SK-N-SH (cell line): ENCODE measurements around the gene LRIG1. TPM values are rescaled to one million over a fixed set of nuclear protein-coding genes. Genes with fewer than 3 reads are reported as not detected.

Experiments used
- CTCF ChIA-PET: fragments of 300-600, 350-600 bp; formaldehyde crosslinking; extraction: SDS; loops from one replicate; lab custom pipeline; 2021; lab: Yijun Ruan, JAX
- POLR2A ChIA-PET: fragments of 350-600 bp; sonication (Branson Sonifier 250); formaldehyde crosslinking; extraction: SDS; loops from one replicate; lab custom pipeline; 2020; ENCODE audit warnings: antibody characterized with exemption, inconsistent platforms; lab: Yijun Ruan, JAX
- DNase-seq: peaks from one replicate; pipeline ENCODE4 v3.0.0; 2012
- H2AFZ ChIP-seq: fragments of 200-600 bp; sonication (generic); 2 replicates; pipeline ENCODE4 v1.8.1; 2016; ENCODE audit warnings: antibody characterized with exemption, mild to moderate bottlenecking, low read depth
- H3F3A ChIP-seq: fragments of 200-600 bp; sonication (generic); replicated peaks from 2 replicates; pipeline ENCODE3; 2016; ENCODE audit warnings: antibody characterized with exemption, mild to moderate bottlenecking; ENCODE audit not compliant: insufficient read depth
- H3K27ac ChIP-seq, 2 experiments: fragments of 200-500 bp in 1 of 2; fragments of 200-600 bp in 1 of 2; sonication (Bioruptor generic) in 1 of 2; sonication (generic), shearing (Covaris generic) in 1 of 2; 2 replicates each; pipeline versions ENCODE4 v1.5.1 to v1.6.1; 2014 to 2016; ENCODE audit warnings: low read depth in 2 of 2, inconsistent platforms in 1 of 2, low read length in 1 of 2, mild to moderate bottlenecking in 1 of 2, mixed read lengths in 1 of 2
- H3K27me3 ChIP-seq: fragments of 200-600 bp; sonication (generic), shearing (Covaris generic); 2 replicates; pipeline ENCODE4 v1.6.1; 2016; ENCODE audit warnings: mixed run types; ENCODE audit not compliant: insufficient read depth
- H3K36me3 ChIP-seq, 2 experiments: fragments of 200-500 bp in 1 of 2; fragments of 200-600 bp in 1 of 2; sonication (Bioruptor generic) in 1 of 2; sonication (generic) in 1 of 2; replicated peaks in 1 of 2; 2 replicates each; pipeline versions ENCODE3 to v1.5.1; 2014 to 2016; ENCODE audit warnings: low read length in 1 of 2, mild to moderate bottlenecking in 1 of 2; ENCODE audit not compliant: insufficient read depth in 2 of 2, control insufficient read depth in 1 of 2
- H3K4me1 ChIP-seq, 2 experiments: fragments of 200-500 bp in 1 of 2; fragments of 200-600 bp in 1 of 2; sonication (Bioruptor generic) in 1 of 2; sonication (generic), shearing (Covaris generic) in 1 of 2; 2 replicates each; pipeline versions ENCODE4 v1.5.1 to v1.6.1; 2014 to 2016; ENCODE audit warnings: low read depth in 1 of 2, low read length in 1 of 2, mixed run types in 1 of 2; ENCODE audit not compliant: insufficient read depth in 2 of 2, control insufficient read depth in 1 of 2
- H3K4me2 ChIP-seq: fragments of 200-600 bp; sonication (generic), shearing (Covaris generic); 2 replicates; pipeline ENCODE4 v1.6.1; 2017; ENCODE audit warnings: mixed run types
- H3K4me3 ChIP-seq, 2 experiments: fragments of 200-500 bp in 1 of 2; fragments of 200-600 bp in 1 of 2; sonication (Bioruptor generic) in 1 of 2; sonication (generic), shearing (Covaris generic) in 1 of 2; 2 replicates each; pipeline versions ENCODE4 v1.5.1 to v1.8.1; 2014 to 2016; ENCODE audit warnings: low read depth in 2 of 2, inconsistent platforms in 1 of 2, low read length in 1 of 2, mild to moderate bottlenecking in 1 of 2, mixed read lengths in 1 of 2, moderate library complexity in 1 of 2
- H3K79me2 ChIP-seq: fragments of 200-600 bp; sonication (generic); 2 replicates; pipeline ENCODE4 v1.8.1; 2017; ENCODE audit warnings: mild to moderate bottlenecking; ENCODE audit not compliant: insufficient read depth
- H3K9ac ChIP-seq: fragments of 200-600 bp; sonication (generic); 2 replicates; pipeline ENCODE4 v1.6.1; 2017; ENCODE audit warnings: mixed run types
- H3K9me2 ChIP-seq: fragments of 200-600 bp; sonication (generic); 2 replicates; pipeline ENCODE4 v1.6.1; 2017; ENCODE audit warnings: mixed run types
- H3K9me3 ChIP-seq: fragments of 200-600 bp; sonication (generic); 2 replicates; pipeline ENCODE4 v1.6.1; 2017; ENCODE audit warnings: mixed run types, mild to moderate bottlenecking, moderate library complexity
- H4K20me1 ChIP-seq: fragments of 200-600 bp; sonication (generic); 2 replicates; pipeline ENCODE4 v1.6.1; 2017; ENCODE audit warnings: mild to moderate bottlenecking, mixed run types; ENCODE audit not compliant: insufficient read depth
- EP300 ChIP-seq, 2 experiments: IDR thresholded peaks; 2 replicates each; pipeline versions ENCODE4 v1.4.0 to v1.6.1; 2012; ENCODE audit warnings: borderline replicate concordance in 1 of 2, low read depth in 1 of 2, low read length in 1 of 2
- FOSL2 ChIP-seq: IDR thresholded peaks from 2 replicates; pipeline ENCODE4 v1.4.0; 2012; ENCODE audit warnings: low read depth, mild to moderate bottlenecking, moderate library complexity, borderline replicate concordance
- FOXJ3 ChIP-seq: sonication (generic); formaldehyde crosslinking; IDR thresholded peaks from 2 replicates; pipeline ENCODE4 v1.5.1; 2020; ENCODE audit warnings: mild to moderate bottlenecking, missing genetic modification reagents
- FOXM1 ChIP-seq: IDR thresholded peaks from 2 replicates; pipeline ENCODE4 v1.4.0; 2012; ENCODE audit warnings: low read depth, mild to moderate bottlenecking
- GATA2 ChIP-seq: sonication (generic); formaldehyde crosslinking; IDR thresholded peaks from 2 replicates; pipeline ENCODE4 v1.5.0; 2020; ENCODE audit warnings: mild to moderate bottlenecking, missing genetic modification reagents
- MEF2A ChIP-seq: IDR thresholded peaks from 2 replicates; pipeline ENCODE4 v1.4.0; 2012; ENCODE audit warnings: low read depth, borderline replicate concordance
- MXI1 ChIP-seq: IDR thresholded peaks from 2 replicates; pipeline ENCODE4 v1.6.1; 2012; ENCODE audit warnings: mild to moderate bottlenecking, low read depth, low read length, improper control_type of control experiment
- NRF1 ChIP-seq: IDR thresholded peaks from 2 replicates; pipeline ENCODE4 v1.6.1; 2012; ENCODE audit warnings: low read depth, mild to moderate bottlenecking, low read length
- RAD21 ChIP-seq: IDR thresholded peaks from 2 replicates; pipeline ENCODE4 v1.6.1; 2012; ENCODE audit warnings: mild to moderate bottlenecking, low read length
- RFX5 ChIP-seq: IDR thresholded peaks from 2 replicates; pipeline ENCODE4 v1.6.1; 2012; ENCODE audit warnings: mild to moderate bottlenecking, improper control_type of control experiment, low read length
- RXRA ChIP-seq: IDR thresholded peaks from 2 replicates; pipeline ENCODE4 v1.4.0; 2012; ENCODE audit warnings: low read depth, mild to moderate bottlenecking, borderline replicate concordance
- TCF12 ChIP-seq: IDR thresholded peaks from 2 replicates; pipeline ENCODE4 v1.4.0; 2012
- TEAD4 ChIP-seq: IDR thresholded peaks from 2 replicates; pipeline ENCODE4 v1.4.0; 2012; ENCODE audit warnings: mild to moderate bottlenecking, borderline replicate concordance; ENCODE audit not compliant: insufficient read depth
- YY1 ChIP-seq: IDR thresholded peaks from 2 replicates; pipeline ENCODE4 v1.4.0; 2012; ENCODE audit warnings: low read depth, mild to moderate bottlenecking
- WGBS: methylation state at CpG from one replicate; pipeline ENCODE4 v1.1.6; 2017; ENCODE audit warnings: low lambda C conversion rate; 5-methylcytosine and 5-hydroxymethylcytosine counted together
- polyA plus RNA-seq, 3 experiments: library from polyadenylated mRNA; depleted of rRNA; stranded (reverse); fragments of >200 nt; gene quantifications; 2 replicates each; pipeline ENCODE4 v1.2.3, GENCODE V29; 2012
- TF ChIP-seq, protein P1 (sequence below): IDR thresholded peaks from 2 replicates; pipeline ENCODE4 v1.4.0; 2012; ENCODE audit warnings: low read depth, borderline replicate concordance
- TF ChIP-seq, protein P2 (sequence below): fragments of 150-350 bp; IDR thresholded peaks from 2 replicates; pipeline ENCODE4 v1.6.1; 2017; ENCODE audit warnings: antibody characterized with exemption, low read length, low read depth, borderline replicate concordance
- TF ChIP-seq, protein P3 (sequence below): IDR thresholded peaks from 2 replicates; pipeline ENCODE4 v1.4.0; 2012; ENCODE audit warnings: low read depth
- TF ChIP-seq, protein P4 (sequence below): IDR thresholded peaks from 2 replicates; pipeline ENCODE4 v1.4.0; 2012; ENCODE audit warnings: low read depth, borderline replicate concordance
- TF ChIP-seq, protein P5 (sequence below): IDR thresholded peaks from 2 replicates; pipeline ENCODE4 v1.6.1; 2012; ENCODE audit warnings: mild to moderate bottlenecking, low read depth, low read length, moderate library complexity
- TF ChIP-seq, protein P6 (sequence below): fragments of 150-350 bp; IDR thresholded peaks from 2 replicates; pipeline ENCODE4 v1.6.1; 2016; ENCODE audit warnings: mild to moderate bottlenecking, low read depth, low read length

Gene LRIG1
- polyA plus RNA-seq, 1 of the 3 experiments (the other 2 are of a cell fraction) = 1.7 TPM

DNA sequence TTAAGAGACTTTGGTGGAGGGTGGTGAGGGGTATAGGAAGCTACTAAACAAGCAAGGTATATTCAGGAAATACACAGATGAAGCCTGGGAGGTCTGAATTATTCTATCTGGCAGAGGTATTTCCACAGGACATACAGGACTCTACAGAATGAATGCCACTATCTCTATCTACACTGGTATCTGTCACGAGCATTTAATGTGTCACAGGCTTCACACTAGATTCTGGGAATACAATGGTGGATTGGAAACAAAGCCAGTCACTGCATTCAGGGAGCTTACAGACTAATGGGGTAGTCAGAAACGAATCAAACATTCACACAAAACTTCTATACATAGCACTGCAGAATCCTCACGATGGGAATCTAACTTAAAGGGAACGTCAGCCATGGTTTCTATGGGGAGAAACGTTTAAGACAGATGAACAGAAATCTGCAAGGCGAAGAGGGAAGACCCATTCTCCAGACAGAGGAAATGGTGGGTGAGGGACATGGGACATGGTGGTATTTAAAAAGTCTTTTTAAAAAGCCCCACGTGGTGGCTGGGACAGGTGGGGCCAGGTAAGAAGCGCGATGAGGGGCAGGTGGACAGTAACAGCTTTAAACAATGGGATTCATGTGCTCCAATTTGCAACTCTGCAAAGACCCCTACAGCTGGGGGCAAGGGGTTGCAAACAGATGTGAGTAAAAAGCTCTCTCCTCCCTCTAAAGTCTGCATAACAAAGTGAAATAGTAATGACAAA, 16.5 kb downstream of the LRIG1 start:
- Histone ChIP-seq H3K79me2 (no peaks in the 10 kb centered on the region), H3K9ac (no peak overlapping the region), H3K36me3 (no peaks in the 10 kb centered on the region), H2AFZ (no peak overlapping the region), H3K27me3 (no peaks in the 10 kb centered on the region), H3K4me2 (no peak overlapping the region), H3F3A (no peaks in the 10 kb centered on the region), H3K9me3 (no peaks in the 10 kb centered on the region), H3K4me1 (peaks cover 0 to 9% of the 10 kb centered on the region in 2 experiments; a peak in 2 of 4 replicates), H3K27ac (no peak overlapping the region), H3K9me2 (no peaks in the 10 kb centered on the region), H3K4me3 (no peak overlapping the region), H4K20me1 (no peaks in the 10 kb centered on the region)
- ChIA-PET POLR2A (no interaction called here), CTCF (interaction anchor here (0.9 kb wide), 1 partner anchor 76 kb away, joined by 3 read pairs; no protein-coding TSS in a partner anchor)
- no peak for DNase-seq
- TF ChIP-seq TEAD4 (no peak), NRF1 (no peak), MEF2A (no peak), EP300 (IDR thresholded peaks at IDR 0.05; ENCODE audit: borderline replicate concordance in 1 of 2, low read depth in 1 of 2, low read length in 1 of 2) (no peak), RFX5 (no peak), FOXM1 (no peak), TCF12 (no peak), FOXJ3 (CRISPR knock-in tag) (no peak), RAD21 (no peak), GATA2 (CRISPR knock-in tag) (no peak), RXRA (no peak), MXI1 (no peak), FOSL2 (no peak), YY1 (no peak)
- TF ChIP-seq, protein P1, sequence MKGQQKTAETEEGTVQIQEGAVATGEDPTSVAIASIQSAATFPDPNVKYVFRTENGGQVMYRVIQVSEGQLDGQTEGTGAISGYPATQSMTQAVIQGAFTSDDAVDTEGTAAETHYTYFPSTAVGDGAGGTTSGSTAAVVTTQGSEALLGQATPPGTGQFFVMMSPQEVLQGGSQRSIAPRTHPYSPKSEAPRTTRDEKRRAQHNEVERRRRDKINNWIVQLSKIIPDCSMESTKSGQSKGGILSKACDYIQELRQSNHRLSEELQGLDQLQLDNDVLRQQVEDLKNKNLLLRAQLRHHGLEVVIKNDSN = no peak
- TF ChIP-seq, protein P2, sequence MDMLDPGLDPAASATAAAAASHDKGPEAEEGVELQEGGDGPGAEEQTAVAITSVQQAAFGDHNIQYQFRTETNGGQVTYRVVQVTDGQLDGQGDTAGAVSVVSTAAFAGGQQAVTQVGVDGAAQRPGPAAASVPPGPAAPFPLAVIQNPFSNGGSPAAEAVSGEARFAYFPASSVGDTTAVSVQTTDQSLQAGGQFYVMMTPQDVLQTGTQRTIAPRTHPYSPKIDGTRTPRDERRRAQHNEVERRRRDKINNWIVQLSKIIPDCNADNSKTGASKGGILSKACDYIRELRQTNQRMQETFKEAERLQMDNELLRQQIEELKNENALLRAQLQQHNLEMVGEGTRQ = no peak
- TF ChIP-seq, protein P3, sequence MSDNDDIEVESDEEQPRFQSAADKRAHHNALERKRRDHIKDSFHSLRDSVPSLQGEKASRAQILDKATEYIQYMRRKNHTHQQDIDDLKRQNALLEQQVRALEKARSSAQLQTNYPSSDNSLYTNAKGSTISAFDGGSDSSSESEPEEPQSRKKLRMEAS = no peak
- TF ChIP-seq, protein P4, sequence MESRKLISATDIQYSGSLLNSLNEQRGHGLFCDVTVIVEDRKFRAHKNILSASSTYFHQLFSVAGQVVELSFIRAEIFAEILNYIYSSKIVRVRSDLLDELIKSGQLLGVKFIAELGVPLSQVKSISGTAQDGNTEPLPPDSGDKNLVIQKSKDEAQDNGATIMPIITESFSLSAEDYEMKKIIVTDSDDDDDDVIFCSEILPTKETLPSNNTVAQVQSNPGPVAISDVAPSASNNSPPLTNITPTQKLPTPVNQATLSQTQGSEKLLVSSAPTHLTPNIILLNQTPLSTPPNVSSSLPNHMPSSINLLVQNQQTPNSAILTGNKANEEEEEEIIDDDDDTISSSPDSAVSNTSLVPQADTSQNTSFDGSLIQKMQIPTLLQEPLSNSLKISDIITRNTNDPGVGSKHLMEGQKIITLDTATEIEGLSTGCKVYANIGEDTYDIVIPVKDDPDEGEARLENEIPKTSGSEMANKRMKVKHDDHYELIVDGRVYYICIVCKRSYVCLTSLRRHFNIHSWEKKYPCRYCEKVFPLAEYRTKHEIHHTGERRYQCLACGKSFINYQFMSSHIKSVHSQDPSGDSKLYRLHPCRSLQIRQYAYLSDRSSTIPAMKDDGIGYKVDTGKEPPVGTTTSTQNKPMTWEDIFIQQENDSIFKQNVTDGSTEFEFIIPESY = no peak
- TF ChIP-seq, protein P5, sequence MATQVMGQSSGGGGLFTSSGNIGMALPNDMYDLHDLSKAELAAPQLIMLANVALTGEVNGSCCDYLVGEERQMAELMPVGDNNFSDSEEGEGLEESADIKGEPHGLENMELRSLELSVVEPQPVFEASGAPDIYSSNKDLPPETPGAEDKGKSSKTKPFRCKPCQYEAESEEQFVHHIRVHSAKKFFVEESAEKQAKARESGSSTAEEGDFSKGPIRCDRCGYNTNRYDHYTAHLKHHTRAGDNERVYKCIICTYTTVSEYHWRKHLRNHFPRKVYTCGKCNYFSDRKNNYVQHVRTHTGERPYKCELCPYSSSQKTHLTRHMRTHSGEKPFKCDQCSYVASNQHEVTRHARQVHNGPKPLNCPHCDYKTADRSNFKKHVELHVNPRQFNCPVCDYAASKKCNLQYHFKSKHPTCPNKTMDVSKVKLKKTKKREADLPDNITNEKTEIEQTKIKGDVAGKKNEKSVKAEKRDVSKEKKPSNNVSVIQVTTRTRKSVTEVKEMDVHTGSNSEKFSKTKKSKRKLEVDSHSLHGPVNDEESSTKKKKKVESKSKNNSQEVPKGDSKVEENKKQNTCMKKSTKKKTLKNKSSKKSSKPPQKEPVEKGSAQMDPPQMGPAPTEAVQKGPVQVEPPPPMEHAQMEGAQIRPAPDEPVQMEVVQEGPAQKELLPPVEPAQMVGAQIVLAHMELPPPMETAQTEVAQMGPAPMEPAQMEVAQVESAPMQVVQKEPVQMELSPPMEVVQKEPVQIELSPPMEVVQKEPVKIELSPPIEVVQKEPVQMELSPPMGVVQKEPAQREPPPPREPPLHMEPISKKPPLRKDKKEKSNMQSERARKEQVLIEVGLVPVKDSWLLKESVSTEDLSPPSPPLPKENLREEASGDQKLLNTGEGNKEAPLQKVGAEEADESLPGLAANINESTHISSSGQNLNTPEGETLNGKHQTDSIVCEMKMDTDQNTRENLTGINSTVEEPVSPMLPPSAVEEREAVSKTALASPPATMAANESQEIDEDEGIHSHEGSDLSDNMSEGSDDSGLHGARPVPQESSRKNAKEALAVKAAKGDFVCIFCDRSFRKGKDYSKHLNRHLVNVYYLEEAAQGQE = no peak
- TF ChIP-seq, protein P6, sequence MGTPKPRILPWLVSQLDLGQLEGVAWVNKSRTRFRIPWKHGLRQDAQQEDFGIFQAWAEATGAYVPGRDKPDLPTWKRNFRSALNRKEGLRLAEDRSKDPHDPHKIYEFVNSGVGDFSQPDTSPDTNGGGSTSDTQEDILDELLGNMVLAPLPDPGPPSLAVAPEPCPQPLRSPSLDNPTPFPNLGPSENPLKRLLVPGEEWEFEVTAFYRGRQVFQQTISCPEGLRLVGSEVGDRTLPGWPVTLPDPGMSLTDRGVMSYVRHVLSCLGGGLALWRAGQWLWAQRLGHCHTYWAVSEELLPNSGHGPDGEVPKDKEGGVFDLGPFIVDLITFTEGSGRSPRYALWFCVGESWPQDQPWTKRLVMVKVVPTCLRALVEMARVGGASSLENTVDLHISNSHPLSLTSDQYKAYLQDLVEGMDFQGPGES = no peak
- WGBS = 80% methylated on average over 9 of the region's 9 CpGs
